ENCODE data around the gene PITPNB.

DNA sequence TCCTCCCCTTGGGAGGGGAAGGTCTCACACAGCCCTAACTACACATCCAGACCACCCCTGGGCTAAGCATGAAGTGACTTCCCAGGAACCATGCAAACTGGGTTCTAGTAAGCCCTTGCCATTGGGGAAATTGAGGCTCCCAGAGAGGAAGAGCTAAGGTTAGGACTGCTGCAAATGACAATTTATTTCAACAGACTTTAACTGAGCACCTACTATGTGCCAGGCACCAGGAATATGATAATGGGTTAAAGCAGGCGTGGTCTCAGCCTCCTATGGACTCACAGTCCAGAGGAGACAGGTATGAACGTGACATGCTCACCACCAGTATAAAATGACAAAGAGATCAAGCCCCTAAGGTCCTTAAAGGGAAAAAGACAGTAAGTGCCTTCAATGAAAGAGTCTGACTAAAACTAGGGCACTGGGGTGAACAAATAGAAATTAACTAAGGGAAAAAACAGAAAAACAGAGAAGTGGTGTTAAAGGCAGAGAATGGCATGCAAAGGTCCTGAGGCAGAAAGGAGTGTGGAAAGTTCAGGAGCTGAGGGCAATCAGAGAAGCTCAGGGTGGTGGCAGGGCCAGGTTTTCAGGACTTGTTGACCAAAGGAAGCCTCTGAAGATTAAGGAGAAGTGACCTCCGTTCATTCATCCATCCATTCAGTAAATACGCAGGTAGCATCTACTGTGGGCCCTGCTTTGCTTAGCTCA, 103.1 kb downstream of the PITPNB start:
- TF ChIP-seq POLR2AphosphoS5 (IDR thresholded peaks at IDR 0.05; ENCODE audit: low read depth, low read length) (no peak), FOXP2 (optimal IDR thresholded peaks at IDR 0.05; ENCODE audit: borderline replicate concordance, extremely low read depth, extremely low read length, insufficient read depth) (no peak), TAF1 (IDR thresholded peaks at IDR 0.05; ENCODE audit: borderline replicate concordance, insufficient read depth, low read length) (no peak)
- TF ChIP-seq, protein P1, sequence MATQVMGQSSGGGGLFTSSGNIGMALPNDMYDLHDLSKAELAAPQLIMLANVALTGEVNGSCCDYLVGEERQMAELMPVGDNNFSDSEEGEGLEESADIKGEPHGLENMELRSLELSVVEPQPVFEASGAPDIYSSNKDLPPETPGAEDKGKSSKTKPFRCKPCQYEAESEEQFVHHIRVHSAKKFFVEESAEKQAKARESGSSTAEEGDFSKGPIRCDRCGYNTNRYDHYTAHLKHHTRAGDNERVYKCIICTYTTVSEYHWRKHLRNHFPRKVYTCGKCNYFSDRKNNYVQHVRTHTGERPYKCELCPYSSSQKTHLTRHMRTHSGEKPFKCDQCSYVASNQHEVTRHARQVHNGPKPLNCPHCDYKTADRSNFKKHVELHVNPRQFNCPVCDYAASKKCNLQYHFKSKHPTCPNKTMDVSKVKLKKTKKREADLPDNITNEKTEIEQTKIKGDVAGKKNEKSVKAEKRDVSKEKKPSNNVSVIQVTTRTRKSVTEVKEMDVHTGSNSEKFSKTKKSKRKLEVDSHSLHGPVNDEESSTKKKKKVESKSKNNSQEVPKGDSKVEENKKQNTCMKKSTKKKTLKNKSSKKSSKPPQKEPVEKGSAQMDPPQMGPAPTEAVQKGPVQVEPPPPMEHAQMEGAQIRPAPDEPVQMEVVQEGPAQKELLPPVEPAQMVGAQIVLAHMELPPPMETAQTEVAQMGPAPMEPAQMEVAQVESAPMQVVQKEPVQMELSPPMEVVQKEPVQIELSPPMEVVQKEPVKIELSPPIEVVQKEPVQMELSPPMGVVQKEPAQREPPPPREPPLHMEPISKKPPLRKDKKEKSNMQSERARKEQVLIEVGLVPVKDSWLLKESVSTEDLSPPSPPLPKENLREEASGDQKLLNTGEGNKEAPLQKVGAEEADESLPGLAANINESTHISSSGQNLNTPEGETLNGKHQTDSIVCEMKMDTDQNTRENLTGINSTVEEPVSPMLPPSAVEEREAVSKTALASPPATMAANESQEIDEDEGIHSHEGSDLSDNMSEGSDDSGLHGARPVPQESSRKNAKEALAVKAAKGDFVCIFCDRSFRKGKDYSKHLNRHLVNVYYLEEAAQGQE (IDR thresholded peaks at IDR 0.05; ENCODE audit: insufficient read depth in 1 of 2, low read depth in 2 of 2, low read length in 2 of 2), result no peak
